ENCODE results near the gene TGFB2. TPM values are rescaled to one million over a fixed set of nuclear protein-coding genes. Genes with fewer than 3 reads are reported as not detected.

Gene TGFB2
- total RNA-seq, 1 experiment from 2014 or later = 37.6 TPM

- peak; percentile 82 for DNase-seq
- no peaks in the 10 kb centered on the region for H3K27me3 Mint-ChIP-seq (ENCODE audit: unreplicated experiment)
- peaks cover 19% of the 10 kb centered on the region for H3K36me3 Mint-ChIP-seq (ENCODE audit: insufficient read depth, unreplicated experiment)
- TF ChIP-seq CTCF (IDR thresholded peaks at IDR 0.05; ENCODE audit: unreplicated experiment) = no peak
- intact Hi-C loops (cut with micrococcal nuclease; ENCODE audit: unreplicated experiment) = loop anchor here (1.0 to 5.0 kb wide), 6 partner anchors 18 to 308 kb away; no protein-coding TSS in a partner anchor
- peak overlapping the region; percentile 71 for H3K27ac Mint-ChIP-seq (ENCODE audit: unreplicated experiment)
- H3K4me1 Mint-ChIP-seq (ENCODE audit: low read depth, unreplicated experiment) = peaks cover 40% of the 10 kb centered on the region
- H3K9me3 Mint-ChIP-seq (ENCODE audit: low read depth, unreplicated experiment) = peaks cover 10% of the 10 kb centered on the region
- CTCF ChIA-PET = interaction anchor here (0.5 to 1.7 kb wide), 17 partner anchors 9 to 1415 kb away, joined by 3 to 17 read pairs (median 4); partner anchors contain the start of gene TGFB2
- BruUV-seq (replicated peaks) = no TSS peak
- peak overlapping the region; percentile 26 for H3K4me3 Mint-ChIP-seq (ENCODE audit: low read depth, unreplicated experiment)
Observed at GRCh38 chr1:218397752-218398339, 52.7 kb downstream of the TGFB2 start.

DNA sequence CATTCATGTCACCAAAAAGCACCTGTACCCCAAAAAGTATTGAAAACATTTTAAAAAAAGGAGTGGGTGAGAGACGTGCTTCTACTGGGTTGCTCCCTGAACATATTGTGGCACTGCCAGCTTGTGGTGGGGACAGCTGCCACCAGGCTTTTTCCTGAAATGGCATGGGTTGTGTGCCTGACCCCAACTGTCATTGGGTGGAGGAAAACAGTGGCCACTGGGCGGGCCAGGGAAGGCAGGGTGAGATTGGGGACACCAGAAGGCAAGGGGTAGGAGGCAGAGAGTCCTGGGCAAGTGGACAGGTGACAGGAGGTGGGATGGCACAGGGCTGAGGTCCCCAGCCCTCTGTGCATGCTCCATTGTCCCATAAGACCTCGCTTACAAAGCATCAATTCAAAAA is 55.5 kb downstream of the TGFB2 start:
- peaks cover 36% of the 10 kb centered on the region for H3K4me1 Mint-ChIP-seq (ENCODE audit: low read depth, unreplicated experiment)
- H3K27me3 Mint-ChIP-seq (ENCODE audit: unreplicated experiment) = no peaks in the 10 kb centered on the region
- TF ChIP-seq CTCF (IDR thresholded peaks at IDR 0.05; ENCODE audit: unreplicated experiment) = no peak
- H3K9me3 Mint-ChIP-seq (ENCODE audit: low read depth, unreplicated experiment) = peaks cover 11% of the 10 kb centered on the region
- intact Hi-C loops (cut with micrococcal nuclease; ENCODE audit: unreplicated experiment) = no loop called here
- DNase-seq = no peak
- CTCF ChIA-PET = no interaction called here
- no TSS peak for BruUV-seq (replicated peaks)
- H3K4me3 Mint-ChIP-seq (ENCODE audit: low read depth, unreplicated experiment) = no peak overlapping the region
- H3K27ac Mint-ChIP-seq (ENCODE audit: unreplicated experiment) = peak overlapping the region; percentile 17
- H3K36me3 Mint-ChIP-seq (ENCODE audit: insufficient read depth, unreplicated experiment) = peaks cover 19% of the 10 kb centered on the region

GRCh38 chr1:218401441-218401997 is 56.4 kb downstream of the TGFB2 start:
- Mint-ChIP-seq H3K4me3 (ENCODE audit: low read depth, unreplicated experiment) (no peak overlapping the region), H3K27me3 (ENCODE audit: unreplicated experiment) (no peaks in the 10 kb centered on the region), H3K36me3 (ENCODE audit: insufficient read depth, unreplicated experiment) (peaks cover 19% of the 10 kb centered on the region), H3K27ac (ENCODE audit: unreplicated experiment) (no peak overlapping the region), H3K9me3 (ENCODE audit: low read depth, unreplicated experiment) (peaks cover 11% of the 10 kb centered on the region), H3K4me1 (ENCODE audit: low read depth, unreplicated experiment) (peaks cover 36% of the 10 kb centered on the region)
- no TSS peak for BruUV-seq (replicated peaks)
- intact Hi-C loops (cut with micrococcal nuclease; ENCODE audit: unreplicated experiment) = no loop called here
- no peak for DNase-seq
- no peak for TF ChIP-seq CTCF (IDR thresholded peaks at IDR 0.05; ENCODE audit: unreplicated experiment)
- CTCF ChIA-PET = interaction anchor here (0.5 kb wide), 1 partner anchor 43 kb away, joined by 3 read pairs; no protein-coding TSS in a partner anchor

DNA sequence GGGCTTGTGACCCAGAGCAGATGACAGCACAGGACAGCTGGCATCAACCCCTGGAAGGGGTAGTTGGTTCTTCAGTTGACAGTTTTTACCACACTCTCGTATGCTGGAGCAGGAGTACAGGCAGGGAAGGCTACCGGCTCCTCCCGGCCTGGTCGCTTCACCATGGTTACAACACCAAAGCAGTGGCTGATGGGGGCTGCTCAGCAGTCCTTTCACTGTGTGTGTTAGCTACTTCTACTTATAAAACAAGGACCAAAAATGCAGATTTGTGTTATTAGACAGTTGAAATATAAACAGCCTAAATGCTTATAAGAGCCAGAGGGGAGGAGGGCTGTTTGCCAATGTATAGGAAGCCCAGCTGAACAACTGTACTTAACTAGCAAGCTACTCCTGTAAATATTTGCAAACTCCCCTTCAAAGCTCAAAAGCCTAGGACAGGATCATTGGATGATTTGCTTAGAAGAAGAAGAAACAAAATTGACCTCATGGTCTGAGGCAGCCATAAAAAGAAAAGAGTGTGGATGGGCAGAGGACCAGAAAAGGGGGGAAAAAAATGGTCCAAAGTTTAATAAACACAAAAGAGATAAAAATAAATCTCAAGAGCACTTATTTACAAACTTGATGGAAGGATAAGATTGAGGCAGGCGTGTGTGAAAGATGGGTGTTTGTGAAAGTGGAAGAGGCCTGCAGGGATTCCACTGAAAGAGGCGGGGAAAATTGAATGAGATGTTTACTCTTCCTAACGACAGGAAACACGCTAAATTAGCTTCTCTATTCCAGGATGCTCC is 57.1 kb downstream of the TGFB2 start:
- Mint-ChIP-seq H3K27me3 (ENCODE audit: unreplicated experiment) (no peaks in the 10 kb centered on the region), H3K27ac (ENCODE audit: unreplicated experiment) (no peak overlapping the region), H3K4me1 (ENCODE audit: low read depth, unreplicated experiment) (peaks cover 35% of the 10 kb centered on the region), H3K9me3 (ENCODE audit: low read depth, unreplicated experiment) (peaks cover 11% of the 10 kb centered on the region), H3K4me3 (ENCODE audit: low read depth, unreplicated experiment) (no peak overlapping the region), H3K36me3 (ENCODE audit: insufficient read depth, unreplicated experiment) (peaks cover 19% of the 10 kb centered on the region)
- no peak for TF ChIP-seq CTCF (IDR thresholded peaks at IDR 0.05; ENCODE audit: unreplicated experiment)
- intact Hi-C loops (cut with micrococcal nuclease; ENCODE audit: unreplicated experiment) = no loop called here
- CTCF ChIA-PET = interaction anchor here (0.5 kb wide), 1 partner anchor 44 kb away, joined by 3 read pairs; no protein-coding TSS in a partner anchor
- no TSS peak for BruUV-seq (replicated peaks)
- no peak for DNase-seq
